ENCODE results near the gene ZMYM3.

The ZMYM3 gene

DNA sequence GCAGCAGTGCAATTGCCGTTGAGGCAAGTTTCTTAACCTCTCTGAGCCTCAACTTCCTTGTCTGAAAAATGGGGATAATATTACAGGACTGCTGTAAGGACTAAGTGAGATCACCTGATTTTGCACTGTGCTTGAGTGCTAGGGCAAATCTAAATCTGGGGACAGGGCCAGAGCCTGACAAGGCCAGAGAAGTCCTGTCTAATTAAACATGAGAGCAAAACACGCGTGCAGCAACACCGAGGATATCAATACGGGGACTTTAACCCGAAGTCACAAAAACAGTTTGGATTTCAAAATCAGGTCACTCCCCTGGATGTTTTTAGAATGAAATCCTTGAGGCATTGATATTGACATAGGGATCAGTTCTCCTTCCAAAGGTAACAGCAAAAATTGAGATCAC lies 36.6 kb downstream of the ZMYM3 start:
- TF ChIP-seq FOXP2 (optimal IDR thresholded peaks at IDR 0.05; ENCODE audit: borderline replicate concordance, extremely low read depth, extremely low read length, insufficient read depth) (no peak), SIN3A (IDR thresholded peaks at IDR 0.05; ENCODE audit: borderline replicate concordance, insufficient read depth, low read length) (no peak), TAF1 (IDR thresholded peaks at IDR 0.05; ENCODE audit: borderline replicate concordance, insufficient read depth, low read length) (no peak), POLR2AphosphoS5 (IDR thresholded peaks at IDR 0.05; ENCODE audit: low read depth, low read length) (no peak)
- TF ChIP-seq, protein P1, sequence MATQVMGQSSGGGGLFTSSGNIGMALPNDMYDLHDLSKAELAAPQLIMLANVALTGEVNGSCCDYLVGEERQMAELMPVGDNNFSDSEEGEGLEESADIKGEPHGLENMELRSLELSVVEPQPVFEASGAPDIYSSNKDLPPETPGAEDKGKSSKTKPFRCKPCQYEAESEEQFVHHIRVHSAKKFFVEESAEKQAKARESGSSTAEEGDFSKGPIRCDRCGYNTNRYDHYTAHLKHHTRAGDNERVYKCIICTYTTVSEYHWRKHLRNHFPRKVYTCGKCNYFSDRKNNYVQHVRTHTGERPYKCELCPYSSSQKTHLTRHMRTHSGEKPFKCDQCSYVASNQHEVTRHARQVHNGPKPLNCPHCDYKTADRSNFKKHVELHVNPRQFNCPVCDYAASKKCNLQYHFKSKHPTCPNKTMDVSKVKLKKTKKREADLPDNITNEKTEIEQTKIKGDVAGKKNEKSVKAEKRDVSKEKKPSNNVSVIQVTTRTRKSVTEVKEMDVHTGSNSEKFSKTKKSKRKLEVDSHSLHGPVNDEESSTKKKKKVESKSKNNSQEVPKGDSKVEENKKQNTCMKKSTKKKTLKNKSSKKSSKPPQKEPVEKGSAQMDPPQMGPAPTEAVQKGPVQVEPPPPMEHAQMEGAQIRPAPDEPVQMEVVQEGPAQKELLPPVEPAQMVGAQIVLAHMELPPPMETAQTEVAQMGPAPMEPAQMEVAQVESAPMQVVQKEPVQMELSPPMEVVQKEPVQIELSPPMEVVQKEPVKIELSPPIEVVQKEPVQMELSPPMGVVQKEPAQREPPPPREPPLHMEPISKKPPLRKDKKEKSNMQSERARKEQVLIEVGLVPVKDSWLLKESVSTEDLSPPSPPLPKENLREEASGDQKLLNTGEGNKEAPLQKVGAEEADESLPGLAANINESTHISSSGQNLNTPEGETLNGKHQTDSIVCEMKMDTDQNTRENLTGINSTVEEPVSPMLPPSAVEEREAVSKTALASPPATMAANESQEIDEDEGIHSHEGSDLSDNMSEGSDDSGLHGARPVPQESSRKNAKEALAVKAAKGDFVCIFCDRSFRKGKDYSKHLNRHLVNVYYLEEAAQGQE (IDR thresholded peaks at IDR 0.05; ENCODE audit: insufficient read depth in 1 of 2, low read depth in 2 of 2, low read length in 2 of 2): no peak

DNA sequence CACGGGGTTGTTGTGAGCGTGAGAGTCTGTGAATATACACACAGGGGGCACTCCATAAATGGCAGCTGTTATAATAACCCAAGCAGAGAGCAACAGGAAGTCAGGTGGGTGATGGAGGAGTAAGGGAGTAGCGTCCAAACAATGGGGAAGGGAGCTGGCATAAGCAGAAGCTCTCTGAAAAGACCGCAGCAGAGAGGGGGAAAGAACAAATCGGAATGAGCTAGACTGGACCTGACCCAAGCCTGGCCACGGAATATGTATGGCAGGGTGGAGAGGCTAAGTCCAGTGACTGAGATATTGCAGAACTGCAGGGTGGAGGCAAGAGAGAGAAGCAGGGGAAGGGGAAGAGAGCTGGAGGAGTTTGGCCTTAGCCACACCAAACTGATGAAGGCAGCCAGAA lies 37.5 kb downstream of the ZMYM3 start:
- TF ChIP-seq POLR2AphosphoS5 (IDR thresholded peaks at IDR 0.05; ENCODE audit: low read depth, low read length): no peak
- no peak for TF ChIP-seq SIN3A (IDR thresholded peaks at IDR 0.05; ENCODE audit: borderline replicate concordance, insufficient read depth, low read length)
- TF ChIP-seq TAF1 (IDR thresholded peaks at IDR 0.05; ENCODE audit: borderline replicate concordance, insufficient read depth, low read length): no peak
- TF ChIP-seq, protein P1 (IDR thresholded peaks at IDR 0.05; ENCODE audit: insufficient read depth in 1 of 2, low read depth in 2 of 2, low read length in 2 of 2): no peak
- no peak for TF ChIP-seq FOXP2 (optimal IDR thresholded peaks at IDR 0.05; ENCODE audit: borderline replicate concordance, extremely low read depth, extremely low read length, insufficient read depth)

DNA sequence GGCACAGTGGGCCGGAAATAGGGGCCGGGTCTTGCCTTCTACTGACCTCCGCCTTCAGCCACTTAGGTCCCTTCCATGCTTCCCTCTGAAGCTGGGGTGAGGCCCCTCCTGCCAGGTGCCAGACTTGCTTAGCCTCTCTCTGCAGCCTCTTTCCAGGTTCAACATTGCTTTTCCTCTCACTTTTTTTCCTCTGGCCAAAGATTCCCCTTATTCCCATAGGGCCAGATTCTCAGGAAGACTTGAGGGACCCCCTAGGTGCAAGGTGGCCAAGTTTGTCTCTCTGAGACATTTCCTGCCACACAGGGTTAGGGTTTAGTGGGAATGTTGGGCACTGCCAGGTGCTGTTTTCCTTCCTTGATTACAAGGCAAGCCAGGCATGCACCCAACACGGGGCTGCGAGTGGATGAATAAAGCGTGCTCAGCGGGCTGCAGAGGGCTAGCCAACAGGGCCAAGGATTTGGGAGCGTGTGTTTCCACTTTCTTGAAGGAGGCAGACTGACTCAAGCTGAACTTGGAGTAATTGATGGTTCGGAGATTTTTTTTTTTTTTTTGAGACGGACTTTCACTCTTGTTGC lies 38.5 kb downstream of the ZMYM3 start:
- no peak for TF ChIP-seq SIN3A (IDR thresholded peaks at IDR 0.05; ENCODE audit: borderline replicate concordance, insufficient read depth, low read length)
- TF ChIP-seq TAF1 (IDR thresholded peaks at IDR 0.05; ENCODE audit: borderline replicate concordance, insufficient read depth, low read length): no peak
- TF ChIP-seq FOXP2 (optimal IDR thresholded peaks at IDR 0.05; ENCODE audit: borderline replicate concordance, extremely low read depth, extremely low read length, insufficient read depth): no peak
- TF ChIP-seq, protein P1 (IDR thresholded peaks at IDR 0.05; ENCODE audit: insufficient read depth in 1 of 2, low read depth in 2 of 2, low read length in 2 of 2): no peak
- no peak for TF ChIP-seq POLR2AphosphoS5 (IDR thresholded peaks at IDR 0.05; ENCODE audit: low read depth, low read length)

DNA sequence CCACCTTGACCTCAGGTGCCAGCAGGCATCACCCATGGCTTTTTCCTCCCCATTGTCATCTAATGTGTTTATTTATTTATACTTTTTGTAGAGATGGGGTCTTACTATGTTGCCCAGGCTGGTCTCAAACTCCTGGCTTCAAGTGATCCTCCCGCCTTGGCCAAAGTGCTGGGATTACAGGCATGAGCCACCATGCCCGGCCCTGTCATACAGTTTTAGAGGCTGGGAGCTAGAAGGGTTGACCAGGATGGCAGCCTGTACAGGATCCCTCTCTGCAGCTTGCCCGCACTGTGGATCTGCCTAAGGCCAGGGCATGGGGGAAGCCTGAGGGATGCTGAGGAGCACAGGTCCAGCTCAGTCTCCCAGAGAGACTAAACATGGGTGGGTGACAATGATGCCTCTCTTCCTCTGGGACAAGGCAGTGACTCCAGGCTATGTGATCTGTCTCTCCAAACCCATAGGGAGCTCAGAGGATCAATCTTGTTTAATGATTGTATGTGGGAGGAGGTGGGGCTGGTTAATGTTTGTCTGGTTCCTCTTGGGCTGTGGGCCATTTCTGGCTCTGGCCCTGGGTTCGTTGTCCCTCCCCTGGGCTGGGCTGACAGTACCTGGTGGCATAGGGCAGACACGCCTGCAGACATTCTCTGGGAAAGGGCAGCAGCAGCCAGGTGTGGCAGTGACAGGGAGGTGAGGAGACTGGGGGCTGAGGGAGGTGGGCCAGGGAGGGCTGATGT lies 39.2 kb downstream of the ZMYM3 start:
- TF ChIP-seq POLR2AphosphoS5 (IDR thresholded peaks at IDR 0.05; ENCODE audit: low read depth, low read length) (no peak), SIN3A (IDR thresholded peaks at IDR 0.05; ENCODE audit: borderline replicate concordance, insufficient read depth, low read length) (no peak), TAF1 (IDR thresholded peaks at IDR 0.05; ENCODE audit: borderline replicate concordance, insufficient read depth, low read length) (no peak)
- TF ChIP-seq, protein P1 (IDR thresholded peaks at IDR 0.05; ENCODE audit: insufficient read depth in 1 of 2, low read depth in 2 of 2, low read length in 2 of 2): no peak
